HG03442 (cell line): ENCODE results near the gene NEDD8.
"Not testable (repeated sequence)": the region's sequence is repeated elsewhere in the genome, so short reads cannot be mapped to it uniquely, and the experiment has no call there.

Experiments
- ATAC-seq: cut with Tn5 transposase; IDR thresholded peaks from one replicate; pipeline ENCODE4 v1.9.1; 2021; ENCODE audit warnings: mild to moderate bottlenecking, moderate library complexity; ENCODE audit not compliant: unreplicated experiment

NEDD8 gene

GRCh38 chr14:24249230-24250021 lies 17.3 kb upstream of the NEDD8 start:
- ATAC-seq: no peak

- ATAC-seq: no peak
These were observed 15.3 kb upstream of the NEDD8 start for GRCh38 chr14:24247422-24247821.

- no peak for ATAC-seq
These were observed 14.6 kb upstream of the NEDD8 start for GRCh38 chr14:24246765-24247212.

- not testable (repeated sequence) for ATAC-seq
These were observed 13.2 kb upstream of the NEDD8 start for GRCh38 chr14:24245350-24245749.

- no peak for ATAC-seq
These were observed 11.2 kb upstream of the NEDD8 start for GRCh38 chr14:24243336-24243836.

GRCh38 chr14:24241829-24242443 lies 9.8 kb upstream of the NEDD8 start:
- ATAC-seq: peak; percentile 71

- no peak for ATAC-seq
These were observed 8.1 kb upstream of the NEDD8 start for GRCh38 chr14:24240110-24240918.

- ATAC-seq: no peak
These were observed 6.4 kb upstream of the NEDD8 start for GRCh38 chr14:24238527-24239037.

GRCh38 chr14:24238123-24238522 lies 6.0 kb upstream of the NEDD8 start:
- ATAC-seq: no peak

- no peak for ATAC-seq
These were observed 5.3 kb upstream of the NEDD8 start for GRCh38 chr14:24237463-24237955.

- ATAC-seq: no peak
These were observed 4.7 kb upstream of the NEDD8 start for GRCh38 chr14:24236689-24237462.

- no peak for ATAC-seq
These were observed 3.9 kb upstream of the NEDD8 start for GRCh38 chr14:24235804-24236688.

- ATAC-seq: no peak
These were observed 2.2 kb upstream of the NEDD8 start for GRCh38 chr14:24234095-24235005.

- no peak for ATAC-seq
These were observed 1.3 kb upstream of the NEDD8 start for GRCh38 chr14:24233538-24233866.

- ATAC-seq: peak; percentile 43
These were observed 724 bp upstream of the NEDD8 start, which contains the start of gene GMPR2 for GRCh38 chr14:24232645-24233537. Gene GMPR2, plus strand, starts transcription at chr14:24232929. Its CDS starts 325 bp downstream, at chr14:24233254.

- peak; percentile 4 for ATAC-seq
These were observed 675 bp downstream of the NEDD8 start for GRCh38 chr14:24231263-24232120.
